ENCODE results near the gene VLDLR.
"Not testable (repeated sequence)": the region's sequence is repeated elsewhere in the genome, so short reads cannot be mapped to it uniquely, and the experiment has no call there.

The VLDLR gene

DNA sequence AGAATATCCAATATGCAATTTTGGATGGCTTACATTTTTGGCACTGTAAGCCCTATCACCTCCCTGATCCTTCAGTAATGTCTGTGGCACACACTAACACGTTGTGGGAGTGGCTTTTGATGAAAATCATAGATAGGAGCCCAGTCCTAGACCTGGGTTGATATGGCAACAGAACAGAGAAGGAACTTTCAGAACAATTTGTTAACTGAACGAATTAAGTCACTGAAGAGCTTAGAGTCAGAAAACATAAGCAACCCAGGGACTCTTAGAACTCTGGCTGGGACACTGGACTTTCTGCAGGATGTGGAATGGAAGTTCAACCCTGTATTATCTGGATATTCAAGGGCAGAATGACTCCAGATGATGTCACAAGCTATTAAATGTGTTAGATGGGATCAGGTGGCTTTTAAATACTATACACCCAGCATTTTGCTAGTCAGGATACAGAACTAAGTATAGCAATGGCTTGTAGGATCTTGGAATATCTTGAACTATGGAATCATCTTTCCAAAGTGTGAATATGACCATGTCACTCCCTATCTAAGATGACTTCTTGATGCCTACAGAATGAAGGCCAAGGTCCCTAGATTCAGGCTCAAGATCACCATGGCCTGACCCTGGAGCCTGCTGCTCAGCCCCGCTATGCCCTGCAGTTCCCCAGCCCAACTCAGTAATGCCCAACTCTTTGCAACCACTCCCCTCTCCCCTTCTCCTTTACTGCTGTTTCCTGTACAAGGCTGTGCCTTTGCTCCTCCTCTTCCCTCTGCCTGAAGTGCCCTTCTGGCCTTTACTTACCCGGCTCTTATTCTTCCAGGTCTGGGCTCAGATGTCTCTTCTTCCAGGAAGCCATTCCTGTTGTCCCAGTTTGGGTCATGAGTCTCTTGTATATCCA lies 42.8 kb downstream of the VLDLR start:
- no peak for DNase-seq (ENCODE audit: low read depth)

DNA sequence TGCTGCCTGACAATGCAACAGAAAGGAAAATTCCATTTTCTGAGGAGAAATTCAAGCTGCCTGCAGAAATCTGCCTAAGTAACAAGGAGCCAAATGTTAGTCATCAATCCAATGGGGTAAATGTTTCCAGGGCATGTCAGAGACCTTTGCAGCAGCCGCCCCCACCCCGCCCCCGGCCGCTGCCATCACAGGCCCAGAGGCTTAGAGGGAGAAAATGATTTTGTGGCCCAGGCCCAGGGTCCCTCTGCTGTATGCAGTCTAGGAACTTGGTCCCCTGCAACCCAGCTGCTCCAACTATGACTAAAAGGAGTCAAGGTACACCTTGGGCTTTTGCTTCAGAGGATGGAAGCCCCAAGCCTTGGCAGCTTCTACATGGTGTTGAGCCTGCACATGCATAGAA lies 45.0 kb downstream of the VLDLR start:
- DNase-seq (ENCODE audit: low read depth) = no peak

DNA sequence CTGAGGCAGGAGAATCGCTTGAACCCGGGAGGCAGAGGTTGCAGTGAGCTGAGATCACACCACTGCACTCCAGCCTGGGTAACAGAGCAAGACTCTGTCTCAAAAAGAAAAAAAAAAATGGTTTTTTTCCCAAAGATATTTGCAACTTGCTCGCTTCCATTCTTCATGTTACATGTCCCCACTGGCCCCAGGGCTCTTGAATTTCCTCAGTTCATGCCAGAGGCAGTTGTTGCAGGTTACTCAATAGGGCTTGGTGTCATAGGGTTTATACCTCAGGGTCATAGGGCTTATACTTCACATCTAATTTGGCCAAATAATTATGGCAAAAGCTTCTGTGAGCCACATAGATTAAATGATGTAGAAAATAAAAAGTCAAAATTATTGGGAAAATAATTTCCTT lies 51.6 kb downstream of the VLDLR start:
- no peak for DNase-seq (ENCODE audit: low read depth)

DNA sequence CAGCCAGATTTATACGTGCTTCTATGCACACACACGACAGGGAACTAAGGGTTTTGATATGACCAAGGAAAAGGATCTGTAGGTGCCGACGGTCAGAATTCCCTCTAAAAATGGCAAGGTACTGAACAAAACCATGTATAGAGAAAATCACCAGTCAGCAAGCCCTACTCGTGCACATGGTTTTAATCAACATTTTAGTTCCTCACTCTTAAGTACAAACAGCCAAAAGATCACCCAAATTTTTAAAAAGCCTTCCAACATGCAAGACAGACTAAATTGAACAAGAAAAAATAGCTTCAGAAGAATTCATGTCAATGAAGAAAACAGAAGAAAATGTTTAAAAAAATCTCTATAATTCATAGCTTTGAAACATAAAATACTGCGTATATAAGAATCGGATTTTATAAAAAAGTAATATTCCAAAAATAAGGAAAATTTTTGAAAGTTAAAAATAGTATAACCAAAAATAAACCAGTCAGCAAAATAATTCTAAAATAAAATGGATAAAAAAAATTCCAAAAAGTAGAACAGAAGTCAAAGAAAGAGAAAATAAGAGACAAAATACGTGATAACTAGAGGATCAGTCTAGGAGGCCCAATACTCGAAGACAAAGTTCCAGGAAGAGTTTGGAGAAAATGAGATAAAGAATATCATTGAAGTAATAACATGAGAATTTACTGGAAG lies 52.7 kb downstream of the VLDLR start:
- no peak for DNase-seq (ENCODE audit: low read depth)

DNA sequence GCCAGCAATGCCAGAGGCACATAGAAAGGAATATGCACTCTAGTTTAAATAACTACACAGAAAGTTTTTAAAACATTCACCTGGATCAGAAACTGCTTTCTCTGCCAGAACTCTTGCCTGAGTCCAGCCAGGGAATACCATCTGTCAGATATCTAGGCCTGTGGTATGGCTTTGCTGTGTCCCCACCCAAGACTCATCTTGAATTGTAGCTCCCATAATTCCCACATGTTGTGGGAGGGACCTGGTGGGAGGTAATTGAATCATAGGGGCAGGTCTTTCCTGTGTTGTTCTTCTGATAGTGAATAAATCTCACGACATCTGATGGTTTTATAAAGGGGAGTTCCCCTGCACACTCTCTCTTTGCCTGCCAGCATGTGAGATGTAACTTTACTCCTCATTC lies 54.2 kb downstream of the VLDLR start:
- DNase-seq (ENCODE audit: low read depth) = no peak

DNA sequence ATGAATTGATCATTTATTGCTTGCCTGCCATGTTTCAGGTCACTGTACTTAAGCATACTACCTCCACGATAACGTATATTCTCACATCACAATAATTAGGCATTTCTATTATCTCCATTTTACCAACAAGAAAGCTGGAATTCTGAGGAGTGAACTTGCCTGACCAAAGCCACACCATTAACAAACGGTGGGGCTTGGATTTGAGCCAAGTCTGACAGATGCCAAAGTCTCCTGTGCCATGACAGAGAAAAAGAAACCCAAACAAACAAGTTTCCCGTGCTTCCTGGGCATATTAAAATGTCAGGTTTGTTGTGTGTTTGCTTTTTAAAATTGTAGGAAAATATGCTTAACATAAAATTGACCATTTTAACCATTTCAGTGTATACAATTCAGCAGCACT lies 54.9 kb downstream of the VLDLR start:
- no peak for DNase-seq (ENCODE audit: low read depth)

DNA sequence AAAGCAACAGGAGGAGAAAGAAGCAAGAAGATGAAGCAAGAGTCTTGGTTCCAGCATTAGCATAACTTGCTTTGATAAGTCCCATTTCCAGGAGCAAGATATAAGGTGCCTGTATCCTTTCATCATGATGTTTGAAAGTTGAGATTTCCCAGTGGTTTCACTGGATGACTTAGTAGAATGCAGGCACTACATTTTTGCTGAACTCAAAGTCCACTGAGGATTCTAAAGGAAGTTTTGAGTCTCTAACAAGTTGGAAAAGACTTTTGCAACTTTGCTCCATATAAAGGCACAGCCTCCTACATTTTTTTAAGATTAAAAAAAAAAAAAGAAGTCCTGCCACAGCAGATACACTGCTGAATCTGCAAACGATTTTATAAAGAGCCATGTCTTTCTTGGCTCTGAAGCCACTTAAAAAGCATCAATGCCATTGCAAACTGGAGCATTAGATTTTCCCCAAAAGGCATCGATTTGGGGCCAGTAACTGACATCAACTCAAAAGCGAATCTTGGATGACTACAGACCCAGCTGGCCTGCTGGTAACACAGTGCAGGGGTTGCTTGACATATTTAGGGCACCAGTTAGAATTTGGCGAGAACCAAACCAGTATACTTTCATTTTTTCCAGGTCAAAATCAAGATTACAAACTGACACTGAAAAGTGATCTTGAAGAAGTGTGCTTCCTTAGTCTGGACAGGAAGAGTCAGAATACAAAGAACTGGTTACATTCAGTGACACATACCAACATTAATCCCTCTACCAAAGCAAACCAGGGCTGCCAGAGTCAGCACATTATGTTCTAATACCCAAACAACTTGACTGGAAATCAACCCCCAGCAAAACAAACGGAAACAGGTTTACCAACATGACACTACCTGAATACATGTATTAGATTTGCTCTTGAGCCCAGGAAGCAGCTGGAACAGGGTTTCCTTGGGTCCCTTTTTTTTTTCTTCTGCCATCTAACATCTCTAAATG lies 56.6 kb downstream of the VLDLR start:
- no peak for DNase-seq (ENCODE audit: low read depth)

DNA sequence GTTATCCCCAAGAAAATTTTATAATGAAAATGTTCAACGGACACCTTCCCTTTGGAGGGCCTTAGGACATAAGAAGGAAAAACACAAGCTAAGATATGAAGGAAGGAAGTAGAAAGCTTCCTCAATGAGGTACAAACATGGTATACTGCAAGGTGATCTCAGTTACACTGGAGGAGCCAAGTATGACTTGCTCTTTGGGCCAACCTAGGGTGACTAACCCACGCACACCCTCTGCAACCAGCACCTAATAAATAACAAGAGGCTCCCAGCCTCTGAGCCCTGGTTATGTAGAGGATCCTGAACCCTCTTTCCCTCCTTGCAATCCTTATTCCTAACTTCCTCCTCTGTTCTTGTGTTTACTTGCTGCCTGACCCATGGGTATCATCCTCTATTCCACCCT lies 57.4 kb downstream of the VLDLR start:
- no peak for DNase-seq (ENCODE audit: low read depth)

DNA sequence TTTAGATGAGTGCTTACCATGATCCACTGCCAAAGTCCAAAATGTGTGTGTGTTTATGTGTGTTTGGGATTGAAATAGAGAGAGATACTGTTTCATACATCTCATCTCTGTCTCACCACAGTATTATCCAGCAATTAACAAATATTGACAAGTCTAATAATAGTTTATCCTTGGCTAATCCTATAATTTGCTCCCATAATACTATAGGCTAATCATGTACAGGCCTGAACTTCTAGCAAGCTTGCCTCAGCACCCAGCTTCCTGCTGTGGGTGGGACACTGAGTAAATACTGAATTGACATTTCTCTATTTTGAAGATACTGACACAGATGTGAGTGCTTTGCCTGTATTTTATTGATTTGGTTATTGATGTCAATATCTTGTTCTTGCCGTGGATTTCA lies 60.4 kb downstream of the VLDLR start:
- DNase-seq (ENCODE audit: low read depth) = no peak

DNA sequence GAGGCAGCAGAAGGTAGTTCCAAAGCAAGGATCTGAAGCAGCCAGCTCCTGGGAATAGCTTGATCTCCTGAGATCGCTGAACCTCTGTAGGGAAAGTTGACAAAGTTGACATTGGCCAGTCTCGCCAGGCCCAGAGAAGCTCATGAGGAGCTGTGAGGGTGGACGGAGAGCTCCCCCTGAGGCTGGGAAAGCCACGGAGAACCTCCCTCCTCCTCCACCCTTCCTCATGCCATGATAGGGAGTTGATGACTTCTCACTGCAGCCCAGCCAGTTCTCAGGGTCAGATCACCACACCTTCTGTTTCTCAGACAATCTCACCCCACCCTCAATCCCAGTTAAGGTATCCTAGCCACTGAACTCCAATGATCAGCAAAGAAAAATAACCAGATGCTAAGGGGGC lies 65.3 kb downstream of the VLDLR start:
- no peak for DNase-seq (ENCODE audit: low read depth)

DNA sequence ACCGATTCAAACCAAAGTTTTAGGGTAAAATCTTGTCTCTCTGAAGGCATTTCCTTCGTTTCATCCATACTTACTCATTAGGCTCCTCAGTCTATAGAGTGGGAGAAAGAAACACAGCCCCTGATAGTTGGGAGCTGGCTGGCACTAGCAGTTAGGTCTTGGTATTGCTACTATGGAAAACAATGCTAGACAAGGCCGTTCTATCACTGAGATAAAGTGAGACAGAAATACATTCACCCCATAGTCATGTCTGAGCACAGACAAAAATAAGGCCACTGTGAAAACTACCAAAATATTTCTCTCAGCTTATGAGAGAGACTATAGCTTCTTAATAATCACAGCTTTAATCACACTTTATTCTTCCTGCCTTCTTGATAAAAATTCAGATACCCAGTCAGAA lies 67.0 kb downstream of the VLDLR start:
- no peak for DNase-seq (ENCODE audit: low read depth)

DNA sequence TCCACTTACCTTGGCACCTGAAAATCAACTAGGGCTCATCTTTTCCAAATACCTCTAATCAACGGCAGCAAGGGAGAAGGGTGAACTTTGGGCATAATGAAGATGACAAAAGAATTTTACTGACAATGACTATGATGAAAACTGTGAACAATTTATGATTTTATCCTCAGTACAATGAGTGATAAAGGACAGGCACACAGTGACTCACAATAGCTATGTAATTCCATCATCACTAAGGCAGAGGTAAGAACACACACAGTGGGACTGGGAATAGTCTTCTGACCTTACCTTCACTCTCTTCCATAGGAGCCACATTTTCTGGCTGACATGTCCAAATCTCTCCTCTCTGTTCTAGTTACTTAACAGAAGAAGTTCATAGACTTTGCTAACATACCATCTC lies 69.6 kb downstream of the VLDLR start:
- no peak for DNase-seq (ENCODE audit: low read depth)

DNA sequence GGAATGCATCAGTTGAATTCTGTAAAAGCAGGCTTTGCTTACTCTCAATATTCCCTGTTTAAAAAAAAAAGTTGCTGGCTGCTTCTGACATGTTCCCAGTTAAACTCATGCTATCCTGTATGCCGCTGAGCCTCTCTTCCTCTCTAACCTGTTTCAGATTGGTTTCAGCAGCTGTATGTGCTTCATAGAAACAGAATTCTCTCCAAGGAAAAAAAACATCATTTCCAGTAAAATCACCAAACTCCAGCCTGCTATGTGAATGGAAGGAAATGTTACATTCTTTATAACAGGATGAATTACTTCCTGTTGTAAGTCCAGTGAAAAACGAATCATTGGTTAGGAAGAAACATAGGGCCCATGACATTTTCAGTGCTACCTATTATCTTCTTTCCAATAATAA lies 70.0 kb downstream of the VLDLR start:
- no peak for DNase-seq (ENCODE audit: low read depth)

DNA sequence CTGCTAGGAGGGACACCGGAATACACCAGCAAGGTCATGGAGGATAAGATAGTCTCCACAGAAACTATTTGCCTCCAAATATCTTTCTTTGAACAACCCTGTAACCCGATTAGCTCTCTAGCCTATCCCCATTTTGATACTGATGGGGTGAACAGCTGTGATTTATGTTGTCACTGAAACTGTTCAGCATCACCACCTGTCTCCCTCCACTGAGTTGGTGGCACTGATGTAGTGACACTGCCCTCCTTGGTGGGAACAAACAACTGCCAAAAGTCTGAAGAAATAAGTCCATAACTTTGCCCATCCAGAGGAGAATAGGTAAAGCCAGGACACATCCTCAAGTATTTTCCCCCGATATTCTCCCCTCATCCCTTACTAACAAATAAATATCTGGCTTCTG lies 71.5 kb downstream of the VLDLR start:
- no peak for DNase-seq (ENCODE audit: low read depth)

DNA sequence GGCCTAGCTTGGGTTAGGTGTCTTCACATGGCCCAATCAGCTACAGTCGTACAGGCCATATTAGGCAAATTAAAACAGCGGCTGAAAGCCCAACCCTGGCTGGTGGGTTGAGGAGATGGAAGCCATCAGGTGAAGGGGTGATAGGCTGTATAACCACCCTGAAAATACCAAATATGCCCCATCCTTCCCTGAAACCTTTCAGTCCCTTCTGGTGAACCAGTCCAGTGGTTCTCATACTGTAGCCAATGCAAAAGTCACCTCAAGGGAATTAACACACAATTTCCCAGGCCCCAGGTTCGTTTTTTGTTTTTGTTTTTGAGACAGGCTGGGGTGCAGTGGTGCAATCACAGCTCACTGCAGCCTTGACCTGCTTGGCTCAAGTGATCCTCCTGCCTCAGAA lies 75.9 kb downstream of the VLDLR start:
- DNase-seq (ENCODE audit: low read depth) = no peak

DNA sequence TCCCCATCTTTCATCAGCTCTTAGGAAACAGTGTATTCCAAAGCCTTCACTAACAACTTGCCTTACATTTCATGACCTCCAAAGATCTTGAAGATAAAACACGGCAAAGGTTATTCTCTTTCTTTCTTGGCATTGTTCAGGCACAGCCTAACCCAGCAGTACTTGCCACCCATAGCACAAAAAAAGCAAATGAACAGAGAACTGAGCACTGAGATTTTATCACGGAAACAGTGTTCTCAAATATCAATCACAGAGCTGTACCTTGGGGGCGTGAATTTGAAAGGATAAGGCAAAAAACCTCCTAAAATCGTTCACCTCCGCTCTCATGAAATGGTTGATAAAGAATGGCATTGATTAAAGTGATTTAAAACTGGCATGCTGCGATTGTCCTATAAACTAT lies 78.8 kb downstream of the VLDLR start:
- DNase-seq (ENCODE audit: low read depth) = no peak

DNA sequence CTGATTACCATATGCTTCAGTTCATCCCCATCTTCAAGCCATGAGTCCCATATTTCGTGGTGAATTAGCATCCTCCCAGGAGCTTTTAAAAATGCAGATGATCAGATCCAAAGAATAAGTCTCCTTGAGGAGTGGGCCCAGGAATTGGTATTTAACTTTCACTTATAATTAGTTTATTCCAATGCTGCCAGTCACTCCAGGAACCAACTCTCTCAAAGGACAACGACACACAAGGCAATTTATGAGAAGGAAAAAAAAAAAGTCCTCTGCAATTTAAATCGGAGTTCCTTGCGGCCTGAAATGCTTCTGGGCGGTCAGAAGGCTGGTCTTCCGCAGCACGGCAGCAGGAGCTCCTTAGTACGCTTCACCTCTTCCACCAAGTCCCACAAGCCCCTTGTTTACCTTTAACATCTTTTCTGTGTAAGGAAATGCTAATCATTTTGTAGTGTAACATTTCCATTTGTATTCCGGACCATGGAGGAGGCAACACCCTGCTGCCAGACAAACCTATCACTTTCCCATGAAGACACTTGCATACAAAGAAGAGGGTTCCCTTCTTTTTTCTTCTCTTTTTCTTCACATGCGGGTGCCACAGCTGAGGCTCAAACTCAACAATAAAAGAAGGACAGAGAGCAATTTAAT lies 79.4 kb downstream of the VLDLR start:
- no peak for DNase-seq (ENCODE audit: low read depth)

DNA sequence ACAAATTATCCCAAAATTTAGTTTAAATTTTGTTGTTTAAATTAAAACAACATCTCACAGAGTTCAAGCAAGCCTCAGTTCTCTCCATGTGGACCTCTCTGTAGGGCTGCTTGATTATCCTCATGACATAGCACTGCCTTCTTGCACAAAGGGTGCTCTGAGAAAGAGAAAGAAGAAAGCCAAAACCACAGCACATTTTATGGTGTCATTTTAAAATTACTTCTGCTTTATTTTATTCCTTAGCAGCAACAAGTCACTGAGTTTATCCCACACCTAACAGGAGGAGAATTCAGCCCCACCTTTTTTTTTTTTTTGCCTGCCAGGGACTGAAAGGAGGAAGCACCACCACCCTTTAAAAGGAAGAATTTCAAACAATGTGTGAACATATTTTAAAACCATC lies 82.9 kb downstream of the VLDLR start:
- no peak for DNase-seq (ENCODE audit: low read depth)

DNA sequence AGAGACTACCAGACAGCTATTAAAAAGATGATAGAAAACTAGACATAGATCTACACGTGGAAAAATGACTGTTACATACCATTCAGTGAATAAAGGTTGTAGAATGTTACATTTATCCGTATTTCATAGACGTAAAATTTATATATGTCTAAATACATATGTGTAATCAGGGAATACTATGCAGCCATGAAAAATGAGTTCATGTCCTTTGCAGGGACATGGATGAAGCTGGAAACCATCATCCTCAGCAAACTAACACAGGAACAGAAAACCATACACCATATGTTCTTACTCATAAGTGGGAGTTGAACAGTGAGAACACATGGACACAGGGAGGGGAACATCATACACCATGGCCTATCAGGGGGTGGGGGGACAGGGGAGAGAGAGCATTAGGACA lies 85.7 kb downstream of the VLDLR start:
- DNase-seq (ENCODE audit: low read depth) = not testable (repeated sequence)
